ENCODE results near the gene EBF3.

The EBF3 gene

DNA sequence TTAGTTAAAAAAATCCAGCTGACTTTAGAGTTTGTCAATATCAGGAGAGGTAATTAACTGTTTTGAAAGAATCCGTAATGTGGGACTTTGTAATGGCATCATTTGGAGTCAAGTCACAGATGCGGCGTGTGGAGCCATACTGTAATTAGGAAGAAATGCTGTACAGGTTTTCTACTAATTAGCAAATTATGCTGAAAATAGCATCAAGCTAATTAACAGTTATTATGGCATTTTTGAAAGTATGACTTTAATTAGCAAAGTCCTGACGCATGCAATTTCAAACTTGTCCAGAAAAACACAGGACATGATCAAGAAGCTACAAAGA, 68.3 kb downstream of the EBF3 start:
- no peak overlapping the region for H3K4me3 Mint-ChIP-seq
- no peaks in the 10 kb centered on the region for H3K9me3 Mint-ChIP-seq (ENCODE audit: low read depth)
- no peaks in the 10 kb centered on the region for H3K4me1 Mint-ChIP-seq (ENCODE audit: low read depth)
- H3K27ac Mint-ChIP-seq, result no peak overlapping the region
- H3K27me3 Mint-ChIP-seq, result peaks cover 11% of the 10 kb centered on the region
- H3K36me3 Mint-ChIP-seq, result no peaks in the 10 kb centered on the region

DNA sequence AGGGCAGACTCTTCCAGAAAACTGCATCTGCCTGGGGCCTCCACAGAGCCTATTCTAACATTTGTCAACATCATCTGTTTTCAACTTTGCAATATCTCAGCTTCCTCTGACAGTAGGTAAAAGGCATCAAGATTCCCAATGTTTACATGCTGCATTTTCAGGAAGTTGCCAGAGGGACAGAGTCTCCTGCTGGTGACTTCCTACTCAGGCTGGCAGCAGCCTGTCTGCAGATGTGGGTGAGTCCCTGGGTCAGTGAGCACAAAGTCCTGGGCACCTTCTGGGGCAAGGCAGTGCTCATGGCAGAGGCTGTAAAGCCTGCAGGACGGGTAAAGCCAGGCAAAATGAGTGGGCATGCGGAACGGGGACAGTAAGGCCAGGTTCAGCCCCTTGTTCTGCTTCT, 69.4 kb downstream of the EBF3 start:
- Mint-ChIP-seq H3K4me3 (no peak overlapping the region), H3K36me3 (no peaks in the 10 kb centered on the region), H3K4me1 (ENCODE audit: low read depth) (no peaks in the 10 kb centered on the region), H3K27ac (no peak overlapping the region), H3K9me3 (ENCODE audit: low read depth) (no peaks in the 10 kb centered on the region), H3K27me3 (peaks cover 8% of the 10 kb centered on the region)

DNA sequence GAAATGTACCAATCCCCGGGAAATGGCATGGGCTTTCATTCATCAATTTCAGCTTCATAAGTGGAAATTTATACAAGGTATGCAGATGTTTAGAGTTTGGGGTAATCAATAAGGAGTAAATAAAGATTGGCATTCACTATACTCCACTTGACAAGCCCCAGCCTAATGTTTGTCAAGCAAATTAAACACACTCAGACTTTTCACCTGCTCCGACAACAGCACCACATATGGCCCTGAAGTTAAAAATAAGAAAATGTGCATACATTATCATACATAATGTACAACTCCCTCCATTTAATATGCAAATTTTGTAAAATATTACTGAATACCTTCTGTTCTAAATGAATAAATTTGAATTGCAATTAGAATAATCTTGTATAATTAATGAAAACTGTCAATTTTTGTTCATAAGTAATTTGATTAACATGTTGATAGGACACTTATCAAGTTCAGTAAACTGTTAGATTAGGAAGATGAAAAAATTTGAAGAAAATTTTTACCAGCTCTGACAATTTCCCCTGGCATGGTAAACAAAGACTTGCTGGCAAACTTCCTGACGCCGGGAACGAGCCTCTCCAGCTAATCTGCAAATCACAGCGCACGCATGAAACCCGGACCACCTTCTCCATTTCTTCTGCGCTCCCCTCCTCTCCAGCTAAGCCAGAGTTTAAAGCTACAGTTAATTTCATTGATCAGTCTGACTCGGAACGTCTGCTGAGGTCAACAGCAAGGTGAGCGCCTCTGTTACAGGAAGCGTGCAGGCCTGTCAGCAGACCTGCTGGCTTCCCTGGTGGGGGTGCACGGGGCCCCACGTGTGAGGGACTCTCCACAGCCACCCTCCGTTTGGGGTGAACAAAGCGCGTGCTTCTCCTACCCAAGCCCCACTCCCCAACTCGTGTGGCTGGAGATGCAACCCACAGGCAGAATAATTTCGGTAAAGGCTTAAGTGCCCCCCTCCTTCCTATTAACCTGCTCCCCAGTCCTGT, 70.7 kb downstream of the EBF3 start:
- no peaks in the 10 kb centered on the region for H3K9me3 Mint-ChIP-seq (ENCODE audit: low read depth)
- no peak overlapping the region for H3K4me3 Mint-ChIP-seq
- H3K27me3 Mint-ChIP-seq, result peaks cover 7% of the 10 kb centered on the region
- H3K36me3 Mint-ChIP-seq, result no peaks in the 10 kb centered on the region
- H3K4me1 Mint-ChIP-seq (ENCODE audit: low read depth), result no peaks in the 10 kb centered on the region
- H3K27ac Mint-ChIP-seq, result no peak overlapping the region

DNA sequence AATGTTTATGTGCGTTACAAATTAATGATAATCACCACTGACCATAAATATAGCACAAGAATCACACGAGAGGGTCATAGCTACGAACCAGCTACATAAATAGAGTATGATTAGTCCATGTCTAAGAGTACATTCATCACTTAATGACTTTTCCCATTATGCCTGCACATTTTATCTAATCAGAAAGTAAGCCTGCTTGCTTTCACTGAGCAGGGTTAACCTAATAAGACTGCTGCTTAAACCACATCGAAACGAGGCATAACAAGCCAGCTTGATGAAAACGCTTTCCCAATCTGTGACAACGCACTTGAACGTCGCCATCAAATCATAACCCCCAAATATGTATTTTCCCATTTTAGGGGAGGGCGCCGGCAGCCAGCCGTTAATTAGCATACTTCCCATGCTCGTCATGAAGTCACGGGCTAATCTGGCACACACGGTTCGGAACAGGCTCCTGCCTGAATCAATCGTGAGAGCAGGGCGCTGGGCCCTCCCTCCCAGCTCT, 71.5 kb downstream of the EBF3 start:
- H3K9me3 Mint-ChIP-seq (ENCODE audit: low read depth), result no peaks in the 10 kb centered on the region
- H3K27ac Mint-ChIP-seq, result no peak overlapping the region
- peaks cover 7% of the 10 kb centered on the region for H3K27me3 Mint-ChIP-seq
- H3K36me3 Mint-ChIP-seq, result no peaks in the 10 kb centered on the region
- no peak overlapping the region for H3K4me3 Mint-ChIP-seq
- no peaks in the 10 kb centered on the region for H3K4me1 Mint-ChIP-seq (ENCODE audit: low read depth)

DNA sequence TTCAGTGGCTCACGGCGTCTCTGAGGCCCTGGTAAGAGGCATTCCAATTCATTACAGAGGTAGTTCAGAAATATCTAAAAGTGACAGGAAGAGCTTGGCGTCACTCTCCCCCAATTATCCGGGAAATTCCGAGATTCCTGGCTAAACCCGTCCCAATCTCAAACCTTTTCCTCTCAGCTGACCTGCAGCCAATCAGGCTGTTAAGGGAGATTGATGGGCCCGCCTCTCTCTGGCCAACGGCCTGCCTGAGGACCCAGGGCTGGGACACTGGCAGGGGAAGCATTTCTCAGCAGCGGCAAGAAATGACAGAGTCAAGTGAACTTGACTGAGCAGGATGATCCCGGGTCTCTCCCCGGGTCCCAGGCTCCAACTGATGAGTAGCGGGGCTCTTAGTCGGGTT, 72.3 kb downstream of the EBF3 start:
- Mint-ChIP-seq H3K4me1 (ENCODE audit: low read depth) (no peaks in the 10 kb centered on the region), H3K27me3 (peaks cover 8% of the 10 kb centered on the region), H3K27ac (no peak overlapping the region), H3K36me3 (no peaks in the 10 kb centered on the region), H3K9me3 (ENCODE audit: low read depth) (no peaks in the 10 kb centered on the region), H3K4me3 (no peak overlapping the region)

- Mint-ChIP-seq H3K27ac (no peak overlapping the region), H3K9me3 (ENCODE audit: low read depth) (no peaks in the 10 kb centered on the region), H3K27me3 (peaks cover 1% of the 10 kb centered on the region), H3K4me1 (ENCODE audit: low read depth) (no peaks in the 10 kb centered on the region), H3K4me3 (no peak overlapping the region), H3K36me3 (no peaks in the 10 kb centered on the region)
Measured at GRCh38 chr10:129890170-129890569, 73.9 kb downstream of the EBF3 start.

DNA sequence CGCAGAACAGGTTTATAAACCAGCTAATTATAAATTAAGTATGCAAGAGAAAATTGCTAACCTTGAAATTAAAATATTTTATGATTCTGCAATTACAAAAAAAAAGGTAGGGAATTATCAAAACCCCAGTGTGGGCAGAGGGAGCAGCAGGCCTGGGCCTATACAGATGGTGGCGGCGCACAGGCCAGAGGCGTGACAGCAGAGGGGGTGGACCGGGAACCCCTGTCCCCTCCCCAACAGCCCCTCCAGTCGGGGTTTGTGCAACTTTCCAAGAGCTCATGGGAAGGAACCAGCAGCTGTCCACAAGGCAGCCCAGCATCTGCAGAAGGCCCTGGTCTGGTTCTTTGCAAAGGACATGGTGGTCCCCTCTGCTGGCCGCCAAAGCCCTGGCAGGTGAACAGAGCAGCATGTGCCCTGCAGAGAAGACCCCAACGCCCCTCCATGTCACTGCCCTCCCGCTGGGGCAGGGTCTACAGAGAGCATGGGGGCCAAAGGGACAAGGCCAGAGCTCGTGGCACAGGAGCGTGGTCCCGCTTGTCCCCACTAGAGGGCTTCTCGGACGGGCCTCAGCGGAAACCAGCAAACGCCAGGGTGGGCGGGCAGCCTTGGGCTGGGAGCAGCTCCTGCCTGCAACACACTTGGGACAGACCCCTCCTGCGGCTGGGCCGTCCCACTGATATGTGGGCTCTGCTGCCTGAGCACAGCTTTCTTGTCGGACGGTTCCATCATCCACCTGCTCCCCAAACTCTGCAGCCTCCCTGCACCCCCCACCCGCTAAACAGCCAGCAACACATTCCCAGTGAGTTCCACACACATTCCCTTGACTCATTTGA, 75.1 kb downstream of the EBF3 start:
- Mint-ChIP-seq H3K36me3 (no peaks in the 10 kb centered on the region), H3K27ac (no peak overlapping the region), H3K4me3 (no peak overlapping the region), H3K9me3 (ENCODE audit: low read depth) (no peaks in the 10 kb centered on the region), H3K4me1 (ENCODE audit: low read depth) (no peaks in the 10 kb centered on the region), H3K27me3 (peaks cover 1% of the 10 kb centered on the region)

DNA sequence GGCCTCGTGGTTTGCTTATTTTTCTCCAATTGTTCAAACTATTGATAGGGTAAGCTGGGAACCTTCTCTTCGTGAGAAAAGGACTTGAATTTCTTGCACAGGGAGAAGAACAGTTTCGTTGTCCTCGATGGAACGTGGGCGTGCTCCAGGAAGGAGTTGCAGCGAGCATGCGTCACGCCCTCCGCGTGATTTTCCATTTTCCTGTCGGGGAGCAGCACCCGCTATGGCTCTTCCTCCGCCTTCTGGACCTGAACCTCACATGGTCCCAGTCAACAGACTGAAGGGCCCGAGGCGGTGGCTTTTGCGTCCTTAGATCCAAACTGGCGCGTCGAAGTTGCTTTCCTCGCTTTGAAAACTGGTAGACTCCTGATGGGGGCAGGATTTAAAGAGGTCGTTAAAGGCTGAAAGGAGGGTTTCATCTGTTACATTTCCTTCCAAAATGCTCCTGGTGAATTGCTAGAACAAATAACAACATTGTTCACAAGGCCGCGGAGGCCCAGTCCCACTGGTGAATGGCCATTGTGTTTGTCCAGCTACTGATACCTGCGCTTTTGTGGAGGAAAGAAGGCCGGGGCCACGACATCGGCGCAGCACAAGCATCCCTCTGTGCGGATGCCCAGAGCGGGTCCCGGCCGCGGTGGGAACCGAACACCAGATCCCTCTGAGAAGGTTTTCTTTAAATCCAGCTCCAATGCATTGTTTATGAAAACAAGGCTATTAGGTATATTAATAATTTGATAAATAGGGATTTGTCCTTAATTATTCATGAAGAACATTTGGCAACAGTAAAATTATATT, 75.9 kb downstream of the EBF3 start:
- Mint-ChIP-seq H3K4me3 (no peak overlapping the region), H3K4me1 (ENCODE audit: low read depth) (no peaks in the 10 kb centered on the region), H3K36me3 (no peaks in the 10 kb centered on the region), H3K27me3 (peaks cover 1% of the 10 kb centered on the region), H3K9me3 (ENCODE audit: low read depth) (no peaks in the 10 kb centered on the region), H3K27ac (no peak overlapping the region)

GRCh38 chr10:129887381-129887905, 76.6 kb downstream of the EBF3 start:
- Mint-ChIP-seq H3K4me3 (no peak overlapping the region), H3K4me1 (ENCODE audit: low read depth) (no peaks in the 10 kb centered on the region), H3K27ac (no peak overlapping the region), H3K9me3 (ENCODE audit: low read depth) (no peaks in the 10 kb centered on the region), H3K36me3 (no peaks in the 10 kb centered on the region), H3K27me3 (peaks cover 1% of the 10 kb centered on the region)

DNA sequence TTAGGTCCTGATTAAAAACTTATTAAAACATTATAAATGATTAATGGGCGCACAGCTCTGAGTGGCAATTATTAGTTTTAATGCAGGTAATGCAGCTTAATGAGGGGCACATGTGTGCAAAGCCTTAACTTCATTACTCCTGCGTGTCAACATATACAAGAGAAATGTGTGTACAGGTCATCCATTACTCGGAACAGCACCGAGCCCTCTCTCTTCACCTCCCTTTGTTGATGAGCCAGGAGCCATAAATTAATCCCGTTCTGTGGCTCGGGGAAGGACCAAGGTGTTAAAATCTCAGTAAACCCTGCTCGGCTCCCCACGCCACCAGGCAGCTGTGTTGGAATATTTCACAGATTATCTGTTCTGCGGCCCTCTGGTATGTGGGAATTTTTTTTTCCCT, 77.8 kb downstream of the EBF3 start:
- Mint-ChIP-seq H3K27ac (no peak overlapping the region), H3K9me3 (ENCODE audit: low read depth) (no peaks in the 10 kb centered on the region), H3K36me3 (no peaks in the 10 kb centered on the region), H3K4me3 (no peak overlapping the region), H3K4me1 (ENCODE audit: low read depth) (no peaks in the 10 kb centered on the region), H3K27me3 (peaks cover 1% of the 10 kb centered on the region)

DNA sequence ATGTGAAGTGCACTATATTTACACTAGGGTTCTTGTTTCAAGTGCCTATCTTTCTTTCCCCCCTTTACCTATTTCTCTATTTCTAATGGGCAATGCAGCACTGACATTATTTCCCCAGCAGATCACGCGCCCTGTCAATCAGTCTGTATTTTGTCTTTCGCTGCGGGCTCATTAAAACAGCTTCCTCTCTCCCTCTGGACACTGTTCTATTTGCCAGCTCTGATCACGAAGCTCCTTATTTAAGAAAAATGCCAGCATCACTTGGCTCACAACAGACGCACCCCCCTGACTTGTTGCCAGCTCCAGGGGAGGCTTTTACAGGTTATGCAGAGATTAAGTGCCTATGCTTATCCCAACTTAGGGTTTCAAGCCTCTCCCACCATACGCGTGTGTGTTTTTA, 78.5 kb downstream of the EBF3 start:
- H3K4me1 Mint-ChIP-seq (ENCODE audit: low read depth), result no peaks in the 10 kb centered on the region
- peaks cover 1% of the 10 kb centered on the region for H3K27me3 Mint-ChIP-seq
- H3K4me3 Mint-ChIP-seq, result no peak overlapping the region
- H3K36me3 Mint-ChIP-seq, result no peaks in the 10 kb centered on the region
- H3K27ac Mint-ChIP-seq, result no peak overlapping the region
- no peaks in the 10 kb centered on the region for H3K9me3 Mint-ChIP-seq (ENCODE audit: low read depth)

DNA sequence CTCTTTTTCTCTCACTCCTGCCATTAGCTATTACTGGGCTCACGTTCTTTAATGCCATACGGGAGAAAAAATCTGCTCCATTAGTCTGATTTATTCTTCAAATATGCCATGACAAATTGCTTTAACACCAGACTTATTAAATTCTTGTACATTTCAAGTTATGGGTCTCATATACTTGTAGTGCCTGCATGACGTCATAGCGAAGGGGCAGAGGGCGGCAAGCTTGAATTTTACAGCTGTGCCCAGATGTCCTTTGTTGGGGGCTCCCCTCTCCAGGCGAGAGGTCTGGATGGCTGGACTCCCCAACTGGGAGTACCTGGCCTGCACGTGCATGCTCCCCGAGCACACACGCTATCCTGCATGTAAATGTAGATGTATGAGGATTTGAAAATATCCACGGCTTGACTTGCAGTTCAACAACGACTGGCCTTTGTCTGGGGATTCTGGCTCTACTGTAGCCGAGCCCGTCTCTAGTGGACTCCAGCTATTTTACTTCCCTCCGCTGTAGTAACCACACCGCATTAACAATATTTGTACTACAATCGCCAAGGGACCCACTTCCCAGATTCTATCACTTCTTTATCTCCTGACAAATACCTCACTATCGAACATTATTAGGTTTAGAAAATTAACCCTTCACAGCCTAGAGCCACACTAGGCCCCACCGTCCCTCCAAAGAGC, 79.5 kb downstream of the EBF3 start:
- H3K9me3 Mint-ChIP-seq (ENCODE audit: low read depth), result no peaks in the 10 kb centered on the region
- H3K27ac Mint-ChIP-seq, result no peak overlapping the region
- H3K36me3 Mint-ChIP-seq, result no peaks in the 10 kb centered on the region
- no peaks in the 10 kb centered on the region for H3K4me1 Mint-ChIP-seq (ENCODE audit: low read depth)
- H3K4me3 Mint-ChIP-seq, result no peak overlapping the region
- H3K27me3 Mint-ChIP-seq, result peaks cover 1% of the 10 kb centered on the region

- no peaks in the 10 kb centered on the region for H3K9me3 Mint-ChIP-seq (ENCODE audit: low read depth)
- no peaks in the 10 kb centered on the region for H3K36me3 Mint-ChIP-seq
- no peak overlapping the region for H3K27ac Mint-ChIP-seq
- no peak overlapping the region for H3K4me3 Mint-ChIP-seq
- peaks cover 1% of the 10 kb centered on the region for H3K27me3 Mint-ChIP-seq
- H3K4me1 Mint-ChIP-seq (ENCODE audit: low read depth), result no peaks in the 10 kb centered on the region
Measured at GRCh38 chr10:129883626-129884397, 80.3 kb downstream of the EBF3 start.
